Fibroblast of villous mesenchyme (primary cell): Measurements from ENCODE around the gene SET. TPM values are rescaled to one million over a fixed set of nuclear protein-coding genes. Genes with fewer than 3 reads are reported as not detected.

Experiments
- DNase-seq: peaks from one replicate; pipeline ENCODE4 v3.0.0-alpha.2; 2010; ENCODE audit warnings: low read depth
- H3K4me3 ChIP-seq: 2 replicates; pipeline ENCODE4 v1.5.1; 2011; ENCODE audit warnings: low read depth, mild to moderate bottlenecking, low read length
- total RNA-seq: library from RNA; depleted of rRNA; stranded (reverse); fragments of >200 nt; gene quantifications from 2 replicates; pipeline ENCODE4 v1.2.3, GENCODE V29; 2012
- TF ChIP-seq, protein P1 (sequence below): IDR thresholded peaks from 2 replicates; pipeline ENCODE4 v1.5.1; 2012; ENCODE audit warnings: low read depth, mild to moderate bottlenecking, low read length; ENCODE audit not compliant: insufficient read depth

The SET gene
- total RNA-seq, 1 donor, result 491 TPM

DNA sequence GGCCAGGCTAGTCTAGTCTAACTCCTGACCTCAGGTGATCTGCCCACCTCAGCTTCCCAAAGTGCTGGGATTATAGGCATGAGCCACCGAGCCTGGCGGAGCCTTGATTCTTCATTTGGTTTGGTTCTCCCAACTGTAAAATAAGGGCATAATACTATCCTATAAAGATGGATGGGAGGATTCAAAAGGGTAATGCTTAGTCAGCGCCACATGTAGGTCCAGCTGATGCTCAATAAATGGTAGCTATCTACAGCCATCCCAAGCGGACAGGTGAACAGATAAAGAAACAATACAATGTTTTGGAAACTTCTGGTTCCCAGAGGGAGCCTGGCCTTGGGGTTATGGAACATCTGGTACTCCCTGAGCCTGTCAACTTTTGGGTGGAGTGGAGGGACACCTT is 13.6 kb upstream of the SET start:
- H3K4me3 ChIP-seq, result no peak overlapping the region
- DNase-seq, result no peak
- TF ChIP-seq, protein P1, sequence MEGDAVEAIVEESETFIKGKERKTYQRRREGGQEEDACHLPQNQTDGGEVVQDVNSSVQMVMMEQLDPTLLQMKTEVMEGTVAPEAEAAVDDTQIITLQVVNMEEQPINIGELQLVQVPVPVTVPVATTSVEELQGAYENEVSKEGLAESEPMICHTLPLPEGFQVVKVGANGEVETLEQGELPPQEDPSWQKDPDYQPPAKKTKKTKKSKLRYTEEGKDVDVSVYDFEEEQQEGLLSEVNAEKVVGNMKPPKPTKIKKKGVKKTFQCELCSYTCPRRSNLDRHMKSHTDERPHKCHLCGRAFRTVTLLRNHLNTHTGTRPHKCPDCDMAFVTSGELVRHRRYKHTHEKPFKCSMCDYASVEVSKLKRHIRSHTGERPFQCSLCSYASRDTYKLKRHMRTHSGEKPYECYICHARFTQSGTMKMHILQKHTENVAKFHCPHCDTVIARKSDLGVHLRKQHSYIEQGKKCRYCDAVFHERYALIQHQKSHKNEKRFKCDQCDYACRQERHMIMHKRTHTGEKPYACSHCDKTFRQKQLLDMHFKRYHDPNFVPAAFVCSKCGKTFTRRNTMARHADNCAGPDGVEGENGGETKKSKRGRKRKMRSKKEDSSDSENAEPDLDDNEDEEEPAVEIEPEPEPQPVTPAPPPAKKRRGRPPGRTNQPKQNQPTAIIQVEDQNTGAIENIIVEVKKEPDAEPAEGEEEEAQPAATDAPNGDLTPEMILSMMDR, result no peak

DNA sequence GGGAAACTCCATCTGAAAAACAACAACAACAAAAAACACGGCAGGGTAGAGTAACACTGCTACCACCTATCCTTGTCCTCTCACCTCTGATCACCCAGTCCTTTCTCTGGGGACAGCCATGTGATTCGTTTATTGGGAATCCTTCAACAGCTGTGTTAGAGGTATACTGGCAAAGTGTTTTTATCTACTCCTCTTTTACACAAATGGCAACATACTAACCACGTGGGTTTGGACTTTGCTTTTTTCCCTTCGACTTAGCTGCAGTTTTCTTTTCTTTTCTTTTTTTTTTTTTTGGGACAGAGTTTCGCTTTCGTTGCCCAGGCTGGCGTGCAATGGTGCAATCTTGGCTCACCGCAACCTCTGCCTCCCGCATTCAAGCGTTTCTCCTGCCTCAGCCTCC is 11.2 kb upstream of the SET start:
- no peak overlapping the region for H3K4me3 ChIP-seq
- TF ChIP-seq, protein P1, result no peak
- no peak for DNase-seq

DNA sequence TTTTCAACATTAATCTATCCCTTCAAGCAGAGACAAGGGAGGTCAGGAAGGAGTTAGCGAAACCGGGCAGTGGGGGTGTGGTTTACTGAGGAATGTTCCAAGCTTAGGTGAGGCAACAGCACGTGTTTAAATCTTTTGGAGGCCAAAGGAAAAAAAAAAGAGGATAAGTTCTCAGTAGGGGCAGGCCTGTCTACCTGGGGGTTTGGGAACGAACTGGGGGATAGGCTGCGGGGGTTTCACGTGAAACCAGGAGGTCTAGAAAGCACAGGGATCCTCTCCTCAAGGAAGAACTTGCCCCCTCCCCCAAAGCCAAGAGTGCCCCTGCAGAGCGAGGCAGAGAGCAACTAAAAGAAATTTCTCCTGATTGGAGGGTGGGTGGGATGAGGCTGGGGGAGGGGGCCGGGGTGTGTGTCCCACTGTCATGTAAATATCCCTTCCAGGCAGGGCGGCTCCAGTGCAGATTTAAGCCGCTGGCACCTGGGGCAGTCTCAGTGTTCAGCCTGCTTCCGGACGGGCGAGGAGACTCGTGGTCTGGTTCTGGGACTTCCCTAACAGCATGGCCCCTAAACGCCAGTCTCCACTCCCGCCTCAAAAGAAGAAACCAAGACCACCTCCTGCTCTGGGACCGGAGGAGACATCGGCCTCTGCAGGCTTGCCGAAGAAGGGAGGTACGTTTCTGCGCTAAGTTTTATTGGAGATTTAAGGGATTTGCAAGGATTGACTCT is 5.5 kb upstream of the SET start:
- TF ChIP-seq, protein P1, result no peak

DNA sequence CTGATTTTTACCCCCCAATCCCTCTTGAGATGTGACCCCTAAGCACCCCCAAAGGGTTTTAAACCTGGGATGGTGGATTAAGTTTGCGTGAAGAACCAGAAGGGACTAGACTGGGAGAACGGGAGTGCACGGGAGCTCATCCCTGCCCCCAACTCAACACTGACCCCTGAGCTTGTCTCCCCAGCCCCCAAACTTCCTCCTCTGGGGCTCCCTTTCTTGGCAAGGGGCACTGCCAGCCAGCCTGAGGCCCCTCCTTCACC is 5.0 kb upstream of the SET start:
- peak overlapping the region; percentile 69 for H3K4me3 ChIP-seq
- DNase-seq, result no peak

More for the DNA sequence above, 5.5 kb upstream of the SET start:
- peak overlapping the region; percentile 69 for H3K4me3 ChIP-seq
- peak; percentile 77 for DNase-seq

DNA sequence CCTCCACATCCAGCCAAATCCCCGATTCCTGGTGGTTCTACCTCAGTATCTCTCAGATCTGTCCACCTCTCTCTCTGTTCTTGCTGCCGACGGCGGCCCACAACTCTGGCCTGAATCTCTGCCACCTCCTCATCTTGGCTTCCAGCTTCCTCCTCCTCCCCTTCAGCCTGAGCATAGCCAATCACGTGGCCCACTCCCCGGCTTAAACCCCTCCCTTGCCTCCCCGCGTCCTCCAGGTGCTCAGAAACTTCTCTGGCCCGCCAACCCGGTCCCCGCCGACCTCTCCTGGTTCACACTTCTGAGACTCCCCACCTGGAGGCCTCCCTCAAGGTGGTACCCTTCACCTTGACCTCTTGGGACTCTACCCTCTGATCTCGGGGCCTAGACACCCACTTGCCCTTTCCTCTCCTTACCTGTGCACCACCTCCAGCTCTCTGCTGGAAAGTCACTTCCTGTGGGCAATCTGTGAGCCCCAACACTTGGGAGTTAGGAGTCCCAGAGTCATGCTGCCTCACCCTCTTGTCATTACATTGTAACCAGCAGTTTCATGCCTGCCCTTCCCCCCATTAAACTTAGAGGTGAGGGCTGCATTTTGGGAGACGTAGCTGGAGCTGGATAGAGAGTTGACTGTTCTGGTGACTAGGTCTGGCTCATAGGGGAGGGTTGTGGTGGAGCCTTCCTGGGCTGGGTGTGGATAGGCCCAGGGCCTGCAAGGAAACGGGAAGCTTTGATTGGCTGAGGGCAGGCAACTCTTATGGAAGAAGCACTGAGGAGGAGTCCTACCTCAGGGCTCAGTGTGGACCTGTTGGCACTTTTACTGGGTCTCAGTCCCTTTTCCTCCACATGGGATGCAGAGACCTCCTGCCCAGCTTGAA is 4.5 kb upstream of the SET start:
- DNase-seq, result peak; percentile 72
- TF ChIP-seq, protein P1, result no peak
- H3K4me3 ChIP-seq, result peak overlapping the region; percentile 69

More for the DNA sequence above, 5.0 kb upstream of the SET start:
- TF ChIP-seq, protein P1, result no peak

DNA sequence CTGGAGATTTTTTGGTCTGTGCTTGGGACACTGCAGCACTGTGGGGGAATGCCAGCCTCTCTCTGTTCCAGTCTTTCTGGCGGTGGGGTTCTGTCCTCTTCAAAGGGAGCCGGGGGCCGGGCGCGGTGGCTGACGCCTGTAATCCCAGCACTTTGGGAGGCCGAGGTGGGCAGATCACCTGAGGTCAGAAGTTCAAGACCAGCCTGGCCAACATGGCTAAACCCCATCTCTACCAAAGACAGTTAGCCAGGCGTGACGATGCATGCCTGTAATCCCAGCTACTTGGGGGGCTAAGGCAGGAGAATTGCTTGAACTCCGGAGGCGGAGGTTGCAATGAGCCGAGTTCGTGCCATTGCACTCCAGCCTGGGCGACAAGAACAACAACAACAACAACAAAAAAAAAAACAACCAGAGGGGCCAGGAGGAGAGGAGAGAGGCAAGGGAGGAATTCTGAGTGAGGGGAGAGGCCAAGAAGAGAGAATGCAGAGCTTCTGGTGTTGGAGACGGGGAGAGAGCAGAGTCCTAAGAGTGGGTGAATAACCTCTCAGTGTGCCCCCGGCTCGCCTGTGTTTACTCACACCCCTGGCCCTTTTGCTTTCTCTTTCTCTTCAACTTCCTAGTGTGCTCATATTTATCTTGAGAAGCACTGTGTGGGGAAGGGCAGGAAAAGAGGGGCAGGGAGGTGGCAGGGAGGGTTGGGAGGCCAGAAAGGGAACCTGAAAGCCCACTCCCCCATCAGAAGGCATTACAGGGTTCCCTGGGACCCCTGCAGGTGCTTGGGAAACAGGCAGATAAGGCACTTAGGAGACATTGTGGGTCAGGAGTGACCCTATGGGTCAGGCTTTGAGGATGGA is 3.2 kb upstream of the SET start:
- DNase-seq, result peak; percentile 65
- TF ChIP-seq, protein P1, result no peak
- peak overlapping the region; percentile 44 for H3K4me3 ChIP-seq
